GM15510 (cell line): ENCODE data around the gene CYP11A1.
A peak's percentile ranks its signal among the peaks of the same experiment; 100 is the strongest.

ENCODE experiments used
- POLR2A ChIP-seq: IDR thresholded peaks from 3 replicates; pipeline ENCODE4 v1.6.1; 2011; ENCODE audit warnings: borderline replicate concordance; ENCODE audit not compliant: insufficient read length; ENCODE audit errors: extremely low read depth

Gene CYP11A1

GRCh38 chr15:74405823-74406222 is 38.4 kb upstream of the CYP11A1 start:
- no peak for TF ChIP-seq POLR2A

DNA sequence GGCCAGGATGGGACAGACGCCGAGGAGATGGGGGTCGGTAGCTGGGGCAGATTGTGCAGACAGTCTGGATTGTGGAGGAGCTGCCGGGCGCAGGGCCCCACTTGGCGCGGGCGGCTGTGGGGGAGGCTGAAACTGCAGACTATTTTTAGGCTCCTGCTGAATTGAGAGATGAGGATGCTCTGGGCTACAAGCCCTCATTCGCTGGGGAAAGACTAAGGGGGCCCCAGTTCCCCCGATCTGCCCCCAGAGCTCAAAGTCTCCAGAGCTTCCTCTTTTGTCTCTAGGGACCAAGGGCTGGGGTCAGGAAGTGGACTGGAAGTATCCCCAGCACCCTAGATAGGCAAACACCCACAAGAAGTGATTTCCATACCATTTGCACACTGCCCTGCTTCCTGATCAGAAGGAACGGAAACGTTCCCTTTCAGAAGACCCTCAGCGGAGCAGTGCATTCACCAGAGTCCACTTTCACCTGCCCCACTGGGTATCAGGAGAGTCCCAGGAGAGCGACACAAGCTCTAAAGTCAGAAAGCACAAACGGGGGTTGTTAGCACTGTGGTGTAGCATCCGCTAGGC is 36.6 kb upstream of the CYP11A1 start:
- TF ChIP-seq POLR2A: peak; percentile 34

GRCh38 chr15:74403588-74403919 is 36.1 kb upstream of the CYP11A1 start:
- peak; percentile 20 for TF ChIP-seq POLR2A

DNA sequence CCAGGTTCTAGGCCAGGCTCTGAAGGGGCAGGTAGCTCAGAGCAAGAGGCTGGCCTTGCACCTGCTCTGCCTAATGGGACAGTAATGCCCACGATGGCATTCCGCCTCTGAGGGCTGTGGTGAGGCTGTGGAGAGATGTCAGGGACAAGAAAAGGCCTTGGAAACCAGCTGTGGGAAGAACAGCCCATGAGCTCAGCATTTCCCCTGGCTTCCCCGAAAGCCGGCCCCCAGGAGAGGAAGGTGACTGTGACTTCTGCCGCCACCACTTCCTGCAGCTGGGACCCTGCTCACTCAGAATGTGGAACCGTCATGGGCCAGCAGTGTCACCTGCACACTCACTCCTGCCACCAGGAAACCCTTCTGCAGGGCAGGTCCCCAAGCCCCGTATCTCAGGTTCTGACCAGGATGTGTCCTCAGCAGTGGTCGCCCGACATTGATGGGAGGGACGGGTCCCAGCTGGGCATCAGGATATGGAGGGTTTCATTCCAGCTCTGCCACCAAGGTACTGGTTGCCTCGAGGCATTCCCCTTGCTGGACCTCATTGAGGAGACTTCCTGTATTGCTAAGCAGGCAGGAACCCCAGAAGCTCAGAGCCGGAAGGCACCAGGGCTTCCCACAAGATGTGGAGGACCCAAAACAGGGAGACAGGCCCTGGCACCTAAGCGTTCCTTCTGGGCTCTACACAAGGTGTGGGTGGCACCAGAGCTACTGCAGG is 35.6 kb upstream of the CYP11A1 start:
- TF ChIP-seq POLR2A: peak; percentile 48

DNA sequence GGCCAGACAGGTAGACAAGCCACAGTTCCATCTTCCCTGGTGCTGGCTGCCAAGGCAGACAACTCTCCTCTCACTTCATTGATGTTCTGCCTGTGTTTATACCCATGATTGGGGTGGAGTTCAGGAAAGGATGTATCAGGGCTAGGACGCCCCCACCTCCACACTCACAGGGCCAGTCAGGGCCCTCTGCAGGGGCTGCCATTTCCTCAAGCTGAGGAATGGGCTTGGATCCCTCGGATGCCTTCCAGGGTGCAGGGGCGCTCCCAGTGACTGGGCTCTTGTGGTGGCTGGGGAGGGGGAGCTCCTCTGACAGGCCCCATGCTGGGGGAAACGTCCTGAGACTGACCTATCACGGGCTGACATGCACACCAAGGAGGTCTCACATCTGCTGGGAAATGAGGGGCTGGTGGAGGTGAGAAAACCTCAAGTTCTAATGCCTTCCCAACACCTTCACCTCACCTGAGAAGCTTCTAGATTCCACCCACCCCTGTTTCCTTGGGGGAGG is 34.9 kb upstream of the CYP11A1 start:
- no peak for TF ChIP-seq POLR2A

DNA sequence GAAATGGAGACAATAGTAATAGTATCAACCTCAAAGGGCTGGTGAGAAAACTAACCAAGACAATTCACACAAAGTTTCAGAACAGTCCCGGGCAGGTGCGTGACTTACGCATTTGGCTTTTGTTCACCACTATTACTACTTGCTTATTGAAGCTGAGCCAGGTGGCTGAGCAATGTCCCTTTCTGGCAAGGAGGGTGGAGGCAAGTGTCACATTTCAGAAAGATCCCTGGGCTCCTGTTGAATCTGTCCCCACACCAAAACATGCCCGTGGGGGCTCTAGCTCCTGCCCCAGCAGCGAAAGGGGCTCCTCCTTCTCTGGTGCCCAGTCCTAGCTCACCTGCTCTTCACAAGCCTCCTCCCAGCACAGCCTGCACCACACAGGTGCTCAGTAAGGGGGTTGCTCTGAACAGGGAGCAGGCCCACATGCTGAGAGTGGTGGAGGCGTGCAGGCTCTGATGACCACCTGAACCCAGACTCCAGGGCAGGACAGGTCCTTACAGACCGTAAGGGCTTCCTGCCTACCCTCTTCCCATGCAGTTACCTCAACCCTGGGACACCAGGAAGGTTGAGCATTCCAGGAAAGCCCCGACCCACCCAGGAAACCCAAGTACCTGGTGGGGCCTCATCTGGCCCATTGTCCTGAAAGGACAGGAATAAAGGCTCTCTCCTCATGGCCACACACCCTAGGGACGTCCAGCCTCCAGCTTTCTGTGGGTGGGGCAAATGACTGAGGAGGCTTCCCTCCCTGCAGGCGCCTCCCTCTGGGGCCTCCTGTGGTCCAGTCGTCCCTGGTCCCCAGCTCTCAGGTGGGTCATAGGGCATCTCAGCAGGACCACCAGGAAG is 33.7 kb upstream of the CYP11A1 start:
- peak; percentile 34 for TF ChIP-seq POLR2A

DNA sequence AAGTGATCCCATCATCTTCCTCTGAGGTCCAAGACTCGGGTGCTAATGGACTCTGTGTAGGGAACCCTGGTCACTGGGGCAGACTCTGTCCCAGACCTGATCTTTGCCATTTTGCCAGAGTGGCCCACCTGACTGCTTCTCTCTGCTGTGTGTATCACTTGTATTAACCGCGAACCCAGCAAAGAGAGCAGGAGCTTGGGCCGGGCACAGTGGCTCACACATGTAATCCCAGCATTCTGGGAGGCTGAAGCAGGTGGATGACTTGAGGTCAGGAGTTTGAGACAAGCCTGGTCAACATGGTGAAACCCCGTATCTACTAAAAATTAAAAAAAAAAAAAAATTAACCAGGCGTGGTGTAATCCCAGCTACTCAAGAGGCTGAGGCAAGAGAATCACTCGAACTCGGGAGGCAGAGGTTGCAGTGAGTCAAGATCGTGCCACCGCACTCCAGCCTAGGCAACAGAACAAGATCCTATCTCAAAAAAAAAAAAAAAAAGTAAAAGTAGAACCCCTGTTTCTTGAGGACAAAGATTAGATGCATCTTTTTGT is 32.9 kb upstream of the CYP11A1 start:
- TF ChIP-seq POLR2A: no peak

GRCh38 chr15:74399511-74400312 is 32.3 kb upstream of the CYP11A1 start:
- TF ChIP-seq POLR2A: peak; percentile 51

DNA sequence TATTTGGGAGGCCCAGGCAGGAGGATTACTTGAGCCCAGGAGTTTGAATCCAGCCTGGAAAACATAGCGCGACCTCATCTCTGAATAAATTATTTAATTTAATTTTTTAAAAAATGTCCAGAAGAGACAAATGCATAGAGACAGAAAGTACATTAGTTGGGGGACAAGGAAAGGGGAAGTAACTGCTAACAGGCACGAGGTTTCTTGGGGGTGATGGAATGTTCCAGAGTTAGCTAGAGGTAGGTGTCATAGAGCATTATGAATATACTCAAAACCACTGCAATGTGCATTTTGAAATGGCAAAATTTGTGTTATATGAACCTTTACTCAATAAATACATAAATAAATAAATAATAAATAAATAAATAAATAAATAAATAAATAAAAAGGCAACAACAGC is 31.7 kb upstream of the CYP11A1 start:
- no peak for TF ChIP-seq POLR2A

DNA sequence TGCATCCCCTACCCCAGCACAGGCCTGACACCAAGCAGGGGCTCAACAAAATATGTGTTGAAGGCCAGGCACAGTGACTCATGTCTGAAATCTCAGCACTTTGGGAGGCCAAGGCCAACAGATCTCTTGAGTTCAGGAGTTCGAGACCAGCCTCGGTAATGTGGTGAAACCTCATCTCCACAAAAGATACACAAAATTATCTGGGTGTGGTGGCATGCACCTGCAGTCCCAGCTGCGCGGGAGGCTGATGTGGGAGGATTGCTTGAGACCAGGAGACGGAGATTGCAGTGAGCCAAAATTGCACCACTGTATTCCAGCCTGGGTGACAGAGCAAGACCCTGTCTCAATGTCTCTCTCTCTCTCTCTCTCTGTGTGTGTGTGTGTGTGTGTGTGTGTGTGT is 30.7 kb upstream of the CYP11A1 start:
- no peak for TF ChIP-seq POLR2A

DNA sequence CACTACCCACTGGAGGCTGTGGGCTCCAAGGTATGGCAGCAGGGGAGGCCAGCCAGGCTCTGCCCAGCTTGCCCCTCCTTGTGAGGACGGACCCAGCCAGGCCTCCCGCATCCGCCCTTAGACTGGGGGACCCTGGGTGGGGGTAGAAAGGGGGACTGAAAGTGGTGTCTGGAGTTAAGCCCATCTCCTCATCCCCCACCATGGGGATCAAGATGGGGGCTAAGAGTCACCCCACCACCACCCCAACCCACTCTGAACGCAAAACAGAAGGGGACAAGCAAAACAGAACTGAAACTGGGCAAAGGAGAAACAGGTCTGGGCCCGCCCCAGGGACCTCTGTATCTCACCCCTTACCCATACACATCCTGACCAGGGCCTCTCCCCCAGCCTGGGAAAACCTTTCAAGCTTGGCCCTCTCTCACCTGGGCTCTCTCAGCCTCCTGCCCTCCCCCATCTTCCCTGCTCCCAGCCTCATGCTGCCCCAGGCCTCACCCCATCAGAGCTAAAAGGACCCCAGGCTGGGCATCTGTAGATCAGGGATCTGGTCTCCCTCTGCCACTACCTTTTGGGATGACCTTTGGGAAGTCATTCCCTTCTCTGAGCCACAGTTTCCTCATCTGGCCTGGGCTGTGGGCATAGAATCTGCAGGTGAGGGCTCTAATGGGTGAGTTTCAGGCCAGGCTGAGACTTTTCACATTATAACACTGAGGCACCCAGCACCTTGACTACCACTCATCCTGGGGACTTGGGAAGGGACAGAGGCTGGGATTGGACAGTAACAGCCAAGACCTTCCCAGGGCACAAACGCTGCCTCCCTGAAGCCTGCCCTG is 30.0 kb upstream of the CYP11A1 start:
- no peak for TF ChIP-seq POLR2A

GRCh38 chr15:74396445-74397238 is 29.2 kb upstream of the CYP11A1 start:
- peak; percentile 44 for TF ChIP-seq POLR2A

GRCh38 chr15:74396146-74396438 is 28.6 kb upstream of the CYP11A1 start:
- TF ChIP-seq POLR2A: no peak

DNA sequence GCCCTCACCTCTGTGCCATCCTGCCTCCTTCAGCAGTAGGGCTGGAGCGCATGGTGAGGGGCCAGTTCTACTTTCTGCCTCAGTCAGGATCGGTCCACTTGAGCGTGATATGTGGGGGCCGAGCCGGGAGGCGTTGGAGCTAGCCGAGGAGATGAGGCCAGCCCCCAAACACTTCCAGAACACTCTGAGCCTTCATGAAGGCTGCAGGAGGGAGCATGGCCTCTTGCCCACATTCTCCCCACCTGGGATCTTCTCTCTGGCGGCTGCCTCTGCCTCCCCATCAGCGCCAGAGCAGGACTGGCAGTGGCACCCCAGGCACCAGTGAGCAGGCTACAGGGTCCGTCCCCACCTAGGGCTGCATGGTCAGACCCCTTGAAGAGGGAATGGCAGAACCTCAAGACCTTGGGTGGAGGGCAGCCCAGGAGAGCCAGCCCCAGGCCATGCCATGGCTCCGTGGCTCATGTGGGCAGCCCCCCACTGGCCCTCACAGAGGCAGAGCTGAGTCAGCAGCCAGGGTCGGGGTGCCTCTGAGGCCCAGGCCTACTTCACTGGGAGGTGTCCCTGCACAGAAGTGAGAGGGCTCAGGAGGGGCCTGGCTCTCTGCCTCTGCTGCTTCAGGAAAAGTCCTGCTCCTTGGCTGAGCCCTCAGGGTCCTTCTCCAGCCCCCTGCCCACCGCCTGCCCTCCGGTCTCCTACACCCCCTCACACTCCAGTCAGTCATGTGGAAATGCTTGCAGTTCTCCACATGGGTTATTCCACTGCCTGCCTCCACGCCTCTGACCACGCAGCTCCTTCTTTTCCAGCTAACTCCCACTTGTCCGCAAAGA is 28.1 kb upstream of the CYP11A1 start:
- no peak for TF ChIP-seq POLR2A
